ENCODE data around the gene TLE5.
"Not testable (repeated sequence)": the region's sequence is repeated elsewhere in the genome, so short reads cannot be mapped to it uniquely, and the experiment has no call there.

TLE5 gene

DNA sequence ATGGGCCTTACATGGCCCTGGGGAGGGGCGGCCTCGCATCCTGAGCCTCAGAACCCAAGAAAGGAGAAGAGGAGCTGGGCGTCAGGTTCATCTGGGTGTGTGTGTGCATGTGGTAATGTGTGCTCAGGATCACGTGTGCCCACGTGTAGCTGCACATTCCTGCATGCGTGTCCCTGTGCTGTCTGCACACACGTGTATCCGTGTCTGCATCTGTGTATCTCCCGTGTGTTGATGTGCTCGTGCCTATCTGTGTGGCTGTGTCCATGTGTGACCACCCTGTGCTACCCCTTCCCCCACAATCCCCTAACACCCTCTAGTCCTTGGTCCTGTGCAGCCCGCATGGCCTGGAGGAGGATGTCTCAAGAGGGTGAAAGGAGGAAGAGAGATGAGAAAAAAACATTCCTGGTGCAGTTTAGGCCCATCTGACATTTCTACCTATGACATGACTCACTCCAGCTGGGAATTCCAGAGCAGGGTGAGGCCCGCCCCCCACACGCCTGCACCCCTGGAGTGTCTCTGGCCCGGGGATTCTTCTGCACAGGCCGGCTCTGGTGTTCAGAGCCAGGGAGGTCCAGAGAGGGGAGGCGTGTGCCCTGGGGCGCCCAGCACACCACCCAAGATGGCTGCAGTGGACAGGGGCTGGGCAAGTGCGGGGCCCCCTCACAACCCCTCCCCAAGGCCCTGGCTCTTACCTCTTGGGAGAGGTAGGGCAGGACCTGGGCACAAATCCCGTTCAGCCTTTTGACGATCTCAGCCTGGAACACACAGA, 7.1 kb downstream of the TLE5 start:
- no peak for TF ChIP-seq POLR2AphosphoS5 (IDR thresholded peaks at IDR 0.05; ENCODE audit: borderline replicate concordance, low read depth, low read length)
- TF ChIP-seq FOXP2 (optimal IDR thresholded peaks at IDR 0.05; ENCODE audit: control extremely low read depth, extremely low read length, insufficient read depth): no peak
- no peak for TF ChIP-seq EZH2 (IDR thresholded peaks at IDR 0.05)
- Histone ChIP-seq H3K9ac (ENCODE audit: insufficient read length) (no peak overlapping the region), H3K27ac (no peak overlapping the region), H3K9me3 (ENCODE audit: low read depth, low read length) (no peaks in the 10 kb centered on the region), H3K4me3 (no peak overlapping the region), H3K36me3 (ENCODE audit: insufficient read depth, low read length) (peaks cover 58% of the 10 kb centered on the region)
- DNase-seq (ENCODE audit: low read depth, low spot score): no peak

DNA sequence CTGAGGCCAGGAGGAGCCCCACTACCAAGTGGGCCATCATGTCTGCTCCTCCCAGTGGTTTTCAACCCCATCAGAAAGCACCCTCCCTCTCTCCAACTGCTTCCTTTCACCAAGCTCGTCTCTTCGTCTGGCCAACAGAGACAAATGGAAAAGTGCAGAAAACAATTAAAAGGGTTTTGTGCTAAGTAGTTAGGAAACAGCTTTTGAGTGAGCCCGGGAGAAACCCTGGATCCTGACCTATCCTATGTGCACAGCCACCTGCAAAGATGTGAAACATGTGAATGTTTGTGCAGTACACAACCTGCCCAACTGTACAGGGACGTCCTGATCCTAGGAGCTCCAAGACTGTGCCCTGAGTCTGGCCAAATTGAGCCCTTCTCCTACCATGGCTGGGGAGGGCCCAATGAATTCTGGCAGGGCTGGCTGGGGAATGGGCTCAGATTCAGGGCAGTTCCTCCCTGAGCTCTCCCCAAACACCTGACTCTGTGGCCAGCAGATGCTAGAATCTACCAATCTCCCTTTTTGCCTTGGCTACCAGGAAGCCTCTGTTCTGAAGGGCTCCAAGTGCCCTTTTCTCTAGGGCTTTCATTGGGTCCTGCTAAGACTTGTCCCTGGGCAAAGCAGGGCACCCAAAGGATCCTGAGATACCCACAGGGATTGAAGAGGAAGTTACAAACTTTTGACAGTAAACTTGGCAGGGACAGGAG, 7.9 kb downstream of the TLE5 start:
- H3K27ac ChIP-seq: peak overlapping the region; percentile 12; the same call in 1 of the 2 replicates
- no peak for DNase-seq (ENCODE audit: low read depth, low spot score)
- no peak overlapping the region for H3K9ac ChIP-seq (ENCODE audit: insufficient read length)
- H3K36me3 ChIP-seq (ENCODE audit: insufficient read depth, low read length): peaks cover 51% of the 10 kb centered on the region; the same call in 1 of the 2 replicates
- H3K4me3 ChIP-seq: no peak overlapping the region
- H3K9me3 ChIP-seq (ENCODE audit: low read depth, low read length): no peaks in the 10 kb centered on the region
- no peak for TF ChIP-seq EZH2 (IDR thresholded peaks at IDR 0.05)
- TF ChIP-seq FOXP2 (optimal IDR thresholded peaks at IDR 0.05; ENCODE audit: control extremely low read depth, extremely low read length, insufficient read depth): no peak
- 0 out of 2 replicates have a peak, but pooled peaks have one; percentile 16 for TF ChIP-seq POLR2AphosphoS5 (IDR thresholded peaks at IDR 0.05; ENCODE audit: borderline replicate concordance, low read depth, low read length)

DNA sequence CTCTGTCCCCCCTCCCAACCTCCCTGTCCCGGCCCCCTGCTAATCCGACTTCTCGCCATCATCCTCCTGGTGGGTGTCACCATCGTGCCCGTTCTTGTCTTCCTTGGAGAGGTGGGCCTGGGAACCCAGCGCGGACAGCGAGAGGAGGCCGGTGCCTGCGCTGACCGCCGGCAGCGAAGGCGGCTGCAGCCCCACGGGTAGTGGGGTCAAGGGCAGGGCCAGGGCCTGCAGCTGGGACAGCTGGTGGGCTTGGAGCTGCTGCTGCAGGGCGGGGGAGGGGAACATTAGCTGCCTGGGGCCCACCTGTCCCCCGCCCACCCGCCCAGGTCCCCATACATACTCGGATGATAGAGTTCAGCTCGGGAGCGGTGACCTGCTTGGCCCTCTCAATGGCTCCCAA, 8.5 kb downstream of the TLE5 start:
- H3K9ac ChIP-seq (ENCODE audit: insufficient read length): no peak overlapping the region
- TF ChIP-seq EZH2 (IDR thresholded peaks at IDR 0.05) (no peak), FOXP2 (optimal IDR thresholded peaks at IDR 0.05; ENCODE audit: control extremely low read depth, extremely low read length, insufficient read depth) (no peak), POLR2AphosphoS5 (IDR thresholded peaks at IDR 0.05; ENCODE audit: borderline replicate concordance, low read depth, low read length) (no peak)
- peaks cover 47% of the 10 kb centered on the region; the same call in 1 of the 2 replicates for H3K36me3 ChIP-seq (ENCODE audit: insufficient read depth, low read length)
- no peak overlapping the region for H3K4me3 ChIP-seq
- H3K27ac ChIP-seq: no peak overlapping the region
- H3K9me3 ChIP-seq (ENCODE audit: low read depth, low read length): no peaks in the 10 kb centered on the region
- DNase-seq (ENCODE audit: low read depth, low spot score): no peak

DNA sequence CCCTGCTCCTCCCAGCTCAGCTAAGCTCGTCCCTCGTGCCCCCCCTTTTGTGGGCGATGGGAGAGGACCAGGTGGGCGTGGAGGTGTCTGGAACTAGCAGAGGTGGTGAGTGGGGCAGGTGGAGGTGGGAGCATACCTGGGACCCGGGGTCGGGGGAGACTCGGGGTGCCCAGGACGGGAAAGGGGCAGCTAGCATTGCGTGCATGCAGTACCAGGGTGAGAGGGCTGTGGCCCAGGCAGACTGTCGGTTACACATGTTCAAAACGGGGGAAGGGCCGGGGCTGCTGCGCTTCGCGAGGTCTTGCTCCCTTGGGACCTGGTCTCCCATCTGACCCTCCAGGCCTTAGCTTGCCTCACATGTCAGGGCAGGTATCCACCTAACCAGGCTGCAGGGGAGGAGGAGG, 9.1 kb downstream of the TLE5 start:
- H3K4me3 ChIP-seq: no peak overlapping the region
- DNase-seq (ENCODE audit: low read depth, low spot score): no peak
- H3K9ac ChIP-seq (ENCODE audit: insufficient read length): no peak overlapping the region
- H3K27ac ChIP-seq: no peak overlapping the region
- TF ChIP-seq POLR2AphosphoS5 (IDR thresholded peaks at IDR 0.05; ENCODE audit: borderline replicate concordance, low read depth, low read length) (0 out of 2 replicates have a peak, but pooled peaks have one; percentile 19), EZH2 (IDR thresholded peaks at IDR 0.05) (no peak)
- H3K36me3 ChIP-seq (ENCODE audit: insufficient read depth, low read length): peaks cover 41% of the 10 kb centered on the region; the same call in 1 of the 2 replicates
- H3K9me3 ChIP-seq (ENCODE audit: low read depth, low read length): no peaks in the 10 kb centered on the region

DNA sequence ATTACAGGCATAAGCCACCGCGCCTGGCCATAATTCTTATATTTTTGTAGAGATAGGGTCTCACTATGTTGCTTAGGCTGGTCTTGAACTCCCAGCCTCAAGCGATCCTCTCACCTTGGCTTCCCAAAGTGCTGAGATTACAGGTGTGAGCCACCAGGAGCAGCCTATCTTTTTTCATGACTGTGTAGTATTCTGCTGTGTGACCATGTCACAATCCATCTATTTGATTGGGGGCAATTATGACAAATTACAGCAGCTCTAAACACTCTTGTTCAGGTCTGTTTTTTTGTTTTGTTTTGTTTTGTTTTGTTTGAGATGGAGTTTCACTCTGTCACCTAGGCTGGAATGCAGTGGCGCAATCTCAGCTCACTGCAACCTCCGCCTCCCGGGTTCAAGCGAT, 12.3 kb downstream of the TLE5 start:
- DNase-seq (ENCODE audit: low read depth, low spot score); H3K27ac ChIP-seq; H3K36me3 ChIP-seq (ENCODE audit: insufficient read depth, low read length); H3K4me3 ChIP-seq; H3K9ac ChIP-seq (ENCODE audit: insufficient read length); H3K9me3 ChIP-seq (ENCODE audit: low read depth, low read length): not testable (repeated sequence)

DNA sequence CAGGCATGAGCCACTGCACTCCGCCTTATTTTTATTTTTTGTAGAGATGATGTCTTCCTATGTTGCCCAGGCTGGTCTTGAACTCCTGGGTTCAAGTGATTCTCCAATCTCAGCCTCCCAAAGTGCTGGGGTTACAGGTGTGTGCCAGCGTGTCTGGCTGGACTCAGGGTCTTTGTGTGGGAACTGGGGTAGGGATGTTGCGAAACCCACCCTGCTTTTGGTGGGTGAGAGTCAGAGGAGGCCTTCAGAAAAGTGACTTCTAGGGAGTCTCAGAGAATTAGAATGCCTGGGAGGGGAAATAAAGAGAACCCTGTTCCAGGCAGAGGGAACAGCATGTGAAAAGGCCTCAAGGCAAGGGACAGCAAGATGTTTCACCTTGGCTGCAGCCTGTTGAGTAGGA, 13.2 kb downstream of the TLE5 start:
- H3K9ac ChIP-seq (ENCODE audit: insufficient read length): no peak overlapping the region
- DNase-seq (ENCODE audit: low read depth, low spot score): no peak
- H3K4me3 ChIP-seq: no peak overlapping the region
- H3K9me3 ChIP-seq (ENCODE audit: low read depth, low read length): no peaks in the 10 kb centered on the region
- TF ChIP-seq EZH2 (IDR thresholded peaks at IDR 0.05): no peak
- no peak for TF ChIP-seq POLR2AphosphoS5 (IDR thresholded peaks at IDR 0.05; ENCODE audit: borderline replicate concordance, low read depth, low read length)
- no peak for TF ChIP-seq FOXP2 (optimal IDR thresholded peaks at IDR 0.05; ENCODE audit: control extremely low read depth, extremely low read length, insufficient read depth)
- peak overlapping the region; percentile 22 for H3K27ac ChIP-seq
- peaks cover 6% of the 10 kb centered on the region; the same call in 1 of the 2 replicates for H3K36me3 ChIP-seq (ENCODE audit: insufficient read depth, low read length)

DNA sequence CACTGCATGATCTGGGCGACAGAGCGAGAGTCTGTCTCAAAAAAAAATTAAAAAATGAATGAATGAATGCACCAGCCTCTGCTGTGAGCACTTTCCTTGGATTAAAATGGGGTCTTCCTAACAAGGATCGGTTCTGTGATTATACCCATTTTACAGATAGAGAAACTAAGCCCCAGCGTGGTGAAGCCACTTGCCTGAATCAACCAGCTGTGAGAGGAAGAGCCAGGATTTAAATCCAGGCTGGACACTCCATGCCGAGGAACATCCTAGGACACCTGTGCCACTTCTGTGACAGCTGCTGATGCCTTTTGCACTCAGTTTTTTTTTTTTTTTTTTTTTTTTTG, 14.1 kb downstream of the TLE5 start:
- Histone ChIP-seq H3K9me3 (ENCODE audit: low read depth, low read length) (no peaks in the 10 kb centered on the region), H3K36me3 (ENCODE audit: insufficient read depth, low read length) (no peaks in the 10 kb centered on the region; the same call in 1 of the 2 replicates), H3K27ac (peak overlapping the region; percentile 88), H3K9ac (ENCODE audit: insufficient read length) (no peak overlapping the region), H3K4me3 (peak overlapping the region; percentile 76)
- DNase-seq (ENCODE audit: low read depth, low spot score): no peak
- TF ChIP-seq FOXP2 (optimal IDR thresholded peaks at IDR 0.05; ENCODE audit: control extremely low read depth, extremely low read length, insufficient read depth) (no peak), POLR2AphosphoS5 (IDR thresholded peaks at IDR 0.05; ENCODE audit: borderline replicate concordance, low read depth, low read length) (no peak), EZH2 (IDR thresholded peaks at IDR 0.05) (no peak)

DNA sequence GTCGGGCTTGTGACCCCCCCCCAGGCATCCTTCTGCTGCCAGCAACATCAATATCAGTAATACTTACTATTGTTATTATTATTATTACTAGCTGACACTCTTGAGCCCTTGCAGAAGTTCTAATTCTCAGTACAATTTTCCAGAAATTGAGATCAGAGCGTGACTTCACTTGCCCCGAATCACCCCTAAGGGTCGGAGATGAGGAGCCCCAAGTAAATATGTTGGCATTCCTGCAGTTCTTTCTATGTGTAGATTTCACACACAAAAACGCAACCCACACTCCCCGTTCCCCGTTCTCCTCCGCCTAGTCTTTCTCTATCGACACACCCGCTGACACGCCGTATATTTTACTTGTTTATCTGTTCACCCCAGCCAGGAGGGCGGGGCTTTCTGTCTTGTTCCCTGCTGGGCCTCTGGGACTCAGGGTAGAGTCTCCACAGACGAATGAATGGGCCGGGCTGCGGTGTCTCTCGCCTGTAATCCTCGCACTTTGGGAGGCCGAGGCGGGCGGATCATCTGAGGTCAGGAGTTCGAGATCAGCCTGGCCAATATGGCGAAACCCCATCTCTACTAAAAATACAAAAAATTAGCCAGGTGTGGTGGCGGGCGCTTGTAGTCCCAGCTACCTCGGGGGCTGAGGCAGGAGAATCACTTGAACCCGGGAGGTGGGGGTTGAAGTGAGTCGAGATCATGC, 14.7 kb downstream of the TLE5 start:
- H3K9me3 ChIP-seq (ENCODE audit: low read depth, low read length): no peaks in the 10 kb centered on the region
- H3K36me3 ChIP-seq (ENCODE audit: insufficient read depth, low read length): no peaks in the 10 kb centered on the region
- peak overlapping the region; percentile 41 for H3K9ac ChIP-seq (ENCODE audit: insufficient read length)
- peak; percentile 95 for TF ChIP-seq FOXP2 (optimal IDR thresholded peaks at IDR 0.05; ENCODE audit: control extremely low read depth, extremely low read length, insufficient read depth)
- peak; percentile 21; the same call in 1 of the 2 replicates for TF ChIP-seq POLR2AphosphoS5 (IDR thresholded peaks at IDR 0.05; ENCODE audit: borderline replicate concordance, low read depth, low read length)
- no peak for TF ChIP-seq EZH2 (IDR thresholded peaks at IDR 0.05)
- H3K4me3 ChIP-seq: peak overlapping the region; percentile 76
- peak overlapping the region; percentile 88 for H3K27ac ChIP-seq
- DNase-seq (ENCODE audit: low read depth, low spot score): peak; percentile 73

Data from SK-N-MC (cell line).